GM21619 (cell line): ENCODE data around the gene SLC25A40.
"Not testable (repeated sequence)": the region's sequence is repeated elsewhere in the genome, so short reads cannot be mapped to it uniquely, and the experiment has no call there.

Experiments used
- ATAC-seq: cut with Tn5 transposase; IDR thresholded peaks from one replicate; pipeline ENCODE4 v1.9.1; 2021; ENCODE audit not compliant: unreplicated experiment

Gene SLC25A40

DNA sequence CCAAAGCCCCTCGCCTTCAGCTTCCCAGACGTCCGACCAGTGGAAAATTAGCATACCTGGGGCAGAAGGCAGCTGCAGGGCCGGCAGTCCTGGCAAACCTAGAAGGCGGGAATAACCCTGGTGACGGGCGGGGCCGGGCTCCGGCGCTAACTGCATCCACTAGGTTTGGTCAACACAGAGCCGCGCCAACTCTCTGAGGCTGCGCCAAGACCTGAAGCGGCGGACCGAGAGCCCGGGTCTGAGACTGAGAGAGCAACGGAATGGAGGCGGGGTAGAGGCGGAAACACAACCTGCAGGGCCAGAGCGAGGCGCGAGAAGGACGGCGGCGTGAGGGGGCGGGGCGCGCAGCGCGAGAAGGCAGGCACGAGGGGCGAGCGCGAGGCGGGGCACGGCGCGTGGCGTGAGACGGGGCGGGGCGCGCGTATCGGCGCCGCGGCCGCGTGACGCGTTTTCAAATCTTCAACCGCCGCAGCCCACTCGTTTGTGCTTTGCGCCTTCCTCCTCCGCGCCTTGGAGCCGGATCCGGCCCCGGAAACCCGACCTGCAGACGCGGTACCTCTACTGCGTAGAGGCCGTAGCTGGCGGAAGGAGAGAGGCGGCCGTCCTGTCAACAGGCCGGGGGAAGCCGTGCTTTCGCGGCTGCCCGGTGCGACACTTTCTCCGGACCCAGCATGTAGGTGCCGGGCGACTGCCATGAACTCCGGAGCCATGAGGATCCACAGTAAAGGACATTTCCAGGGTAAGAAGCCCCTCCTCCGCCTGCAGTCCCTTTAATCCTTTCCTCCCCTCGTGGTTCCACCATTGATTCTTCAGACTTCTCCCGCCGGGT lies at the start of gene SLC25A40, which contains the start of gene DBF4:
Gene SLC25A40, minus strand, starts transcription at position 321 of the 829 bp plus-strand sequence. CDS start 17,633 bp downstream, outside the sequence.
Gene DBF4, plus strand, starts transcription at position 454 of the 829 bp plus-strand sequence. Its CDS starts 240 bp downstream, at position 694.
- ATAC-seq, result peak; percentile 87

- ATAC-seq, result not testable (repeated sequence)
These were observed 46.7 kb upstream of the SLC25A40 start for GRCh38 chr7:87922759-87923395.

GRCh38 chr7:87920578-87920977 lies 44.4 kb upstream of the SLC25A40 start:
- no peak for ATAC-seq

DNA sequence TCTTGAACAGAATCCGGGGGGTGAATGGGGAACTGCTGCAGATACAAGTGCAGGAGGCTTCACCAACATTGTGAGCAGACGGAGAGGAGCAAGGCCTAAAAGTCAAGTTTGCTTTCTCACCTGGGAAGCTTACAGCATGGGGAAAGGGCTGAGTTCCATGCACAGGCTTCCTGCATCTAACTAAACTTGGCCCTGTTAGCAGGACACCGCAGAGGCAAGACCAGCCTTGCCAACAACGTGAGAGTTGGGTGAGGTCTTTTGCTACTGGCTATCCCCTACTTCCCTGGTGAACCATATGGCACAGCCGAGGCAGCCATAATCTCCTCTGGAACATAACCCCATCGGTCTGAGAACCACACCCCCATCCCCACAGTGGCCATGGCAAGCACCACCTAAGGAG lies 43.7 kb upstream of the SLC25A40 start:
- no peak for ATAC-seq

GRCh38 chr7:87918740-87919139 lies 42.6 kb upstream of the SLC25A40 start:
- no peak for ATAC-seq

DNA sequence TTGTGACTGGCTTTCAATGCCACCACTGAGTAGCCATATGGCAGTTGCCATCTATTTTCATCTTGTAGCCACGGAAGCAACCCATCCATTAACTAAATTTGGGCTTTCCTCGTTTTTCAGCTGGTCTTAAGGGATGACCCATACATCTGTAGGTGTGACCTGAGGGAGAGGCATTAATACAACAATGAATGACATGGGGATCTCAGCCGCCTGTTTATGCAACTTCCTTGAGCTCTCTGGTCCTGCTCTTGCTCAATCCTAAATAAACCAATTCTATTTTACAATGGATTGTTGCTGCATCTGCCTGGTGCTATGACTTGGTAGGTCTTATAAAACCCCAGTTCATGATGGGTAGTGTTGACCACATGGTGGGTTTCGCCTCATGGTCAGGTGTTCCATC lies 36.0 kb upstream of the SLC25A40 start:
- no peak for ATAC-seq

DNA sequence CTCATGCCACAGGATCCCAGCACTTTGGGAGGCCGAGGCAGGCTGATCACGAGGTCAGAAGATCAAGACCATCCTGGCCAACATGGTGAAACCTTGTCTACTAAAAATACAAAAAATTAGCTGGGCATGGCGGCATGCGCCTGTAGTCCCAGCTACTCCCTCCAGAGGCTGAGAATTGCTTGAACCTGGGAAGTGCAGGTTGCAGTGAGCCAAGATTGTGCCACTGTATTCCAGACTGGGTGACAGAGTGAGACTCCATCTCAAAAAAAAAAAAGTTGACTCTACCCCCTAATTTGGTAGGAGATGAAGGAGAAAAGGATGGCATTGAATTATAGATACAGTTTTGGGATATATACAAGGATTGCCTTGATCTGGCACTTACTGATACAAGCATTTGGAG lies 32.7 kb upstream of the SLC25A40 start:
- ATAC-seq, result not testable (repeated sequence)

GRCh38 chr7:87907136-87907906 lies 31.2 kb upstream of the SLC25A40 start:
- ATAC-seq, result not testable (repeated sequence)

DNA sequence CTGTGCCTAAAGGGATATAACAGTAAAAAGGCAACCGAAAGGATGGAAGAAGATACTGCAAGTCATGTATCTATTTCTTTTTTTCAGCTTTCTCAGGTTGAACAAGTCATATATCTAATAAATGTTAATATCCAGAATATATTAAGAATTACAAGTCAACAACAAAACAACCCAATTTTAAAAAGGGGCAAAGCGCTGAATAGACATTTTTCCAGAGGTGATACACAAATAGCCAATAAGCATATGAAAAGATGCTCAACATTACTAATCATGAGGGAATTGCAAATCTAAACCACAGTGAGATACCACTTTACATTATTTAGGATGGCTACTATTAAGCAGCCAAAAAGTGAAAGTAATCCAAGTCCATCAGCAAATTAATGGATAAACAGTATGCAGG lies 23.1 kb upstream of the SLC25A40 start:
- ATAC-seq, result no peak

- no peak for ATAC-seq
These were observed 19.2 kb upstream of the SLC25A40 start for GRCh38 chr7:87895363-87895762.

- ATAC-seq, result no peak
These were observed 10.7 kb upstream of the SLC25A40 start for GRCh38 chr7:87886875-87887274.

DNA sequence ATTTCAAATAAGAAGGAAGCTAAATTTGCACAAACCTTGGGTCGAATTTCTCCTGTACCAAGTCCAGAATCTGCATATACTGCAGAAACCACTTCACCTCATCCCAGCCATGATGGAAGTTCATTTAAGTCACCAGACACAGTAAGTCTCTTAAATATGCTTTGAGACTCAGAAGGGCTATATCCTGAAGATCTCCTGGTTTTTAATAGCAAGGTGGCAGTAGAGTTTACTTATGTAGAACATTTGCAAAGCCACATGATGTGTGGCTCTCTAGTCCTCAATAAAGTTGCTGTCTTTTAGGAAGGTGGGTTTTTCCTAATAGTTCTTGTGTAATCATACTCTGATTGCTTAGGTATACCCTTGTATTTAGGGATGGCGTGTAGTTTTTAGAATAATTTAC lies 8.9 kb upstream of the SLC25A40 start:
- ATAC-seq, result no peak

DNA sequence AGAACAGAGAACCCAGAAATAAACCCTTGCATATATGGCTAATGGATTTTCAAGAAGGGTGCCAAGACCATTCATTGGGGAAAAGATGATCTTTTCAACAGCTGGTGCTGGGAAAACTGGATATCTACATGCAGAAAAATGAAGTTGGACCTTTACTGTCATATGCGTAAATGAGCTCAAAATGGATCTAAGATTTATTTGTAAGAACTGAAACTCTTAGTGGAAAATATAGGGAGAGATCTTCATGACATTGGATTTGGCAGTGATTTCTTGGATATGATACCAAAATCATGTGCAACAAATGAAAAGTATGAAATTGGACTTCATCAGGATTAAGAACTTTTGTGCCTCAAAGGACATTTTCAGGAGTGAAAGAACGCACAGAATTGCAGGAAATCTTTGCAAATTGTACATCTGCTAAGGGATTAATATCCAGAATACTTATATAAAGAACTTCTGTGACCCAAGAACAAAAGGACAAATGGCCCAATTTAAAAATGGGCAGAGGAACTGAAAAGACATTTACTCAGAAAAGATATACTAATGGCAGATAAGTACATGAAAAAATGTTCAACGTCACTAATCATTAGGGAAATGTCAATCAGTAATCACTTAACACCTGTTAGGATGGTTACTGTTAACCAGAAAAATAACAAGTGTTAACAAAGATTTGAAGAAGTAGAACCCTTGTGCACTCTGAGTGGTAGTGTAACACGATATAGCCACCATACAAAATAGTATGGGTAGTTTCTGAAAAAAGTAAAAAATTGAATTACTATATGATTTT lies 6.2 kb upstream of the SLC25A40 start:
- ATAC-seq, result no peak

DNA sequence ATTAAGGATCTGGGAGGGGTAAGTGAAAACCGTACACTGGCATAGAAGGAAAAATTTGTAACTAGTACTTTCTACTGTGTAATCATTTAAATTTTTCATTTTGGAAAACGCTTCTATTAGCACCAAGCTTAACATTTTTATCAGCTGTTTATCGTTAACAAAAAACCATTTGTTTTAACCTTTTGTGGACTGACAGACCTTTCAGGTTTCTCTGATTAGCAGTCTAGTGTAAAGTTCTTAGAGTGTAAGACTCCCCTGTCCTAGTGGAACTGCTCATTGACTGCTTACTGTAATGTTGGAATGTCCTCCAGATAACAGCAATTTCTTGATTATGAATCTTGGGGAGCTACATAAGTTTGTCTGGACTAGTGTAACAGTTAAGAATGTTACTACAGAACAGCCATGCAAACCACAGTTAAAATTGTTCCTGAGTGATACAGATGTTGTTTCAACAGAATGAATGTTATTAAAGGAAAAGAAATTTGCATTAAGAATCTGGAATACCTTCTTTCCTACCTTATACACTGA lies 2.1 kb upstream of the SLC25A40 start:
- ATAC-seq, result no peak

DNA sequence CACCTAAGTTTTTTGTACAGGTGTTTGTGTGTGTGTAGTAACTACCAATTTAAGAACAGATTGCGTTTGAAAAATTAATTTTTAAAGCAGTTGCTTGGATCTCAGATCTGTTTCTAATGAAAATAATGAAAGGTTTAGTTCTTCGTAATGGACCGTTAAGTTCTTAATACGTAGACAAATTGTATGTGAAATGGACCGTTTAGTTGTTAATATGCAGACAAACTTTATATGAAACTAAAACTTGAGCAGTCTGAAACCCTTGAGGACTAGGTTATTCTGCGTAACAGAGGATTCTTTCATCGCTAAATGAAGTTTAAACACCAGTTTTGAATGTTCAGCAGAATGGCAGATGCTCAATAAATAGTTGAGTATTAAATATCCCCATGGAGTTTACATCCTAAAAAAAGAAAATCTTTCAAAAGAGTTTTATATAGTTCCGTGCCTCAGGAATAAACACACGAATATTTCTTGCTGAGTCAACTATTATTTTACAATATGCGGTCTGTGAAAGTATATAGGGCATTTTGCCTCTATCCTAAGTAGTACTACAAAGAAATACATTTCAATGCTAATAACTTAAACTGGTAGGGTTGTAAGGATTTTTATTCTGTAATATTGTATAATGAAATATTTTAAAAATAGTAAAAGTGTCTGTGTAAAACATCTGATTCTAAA lies 1.3 kb upstream of the SLC25A40 start:
- ATAC-seq, result no peak

DNA sequence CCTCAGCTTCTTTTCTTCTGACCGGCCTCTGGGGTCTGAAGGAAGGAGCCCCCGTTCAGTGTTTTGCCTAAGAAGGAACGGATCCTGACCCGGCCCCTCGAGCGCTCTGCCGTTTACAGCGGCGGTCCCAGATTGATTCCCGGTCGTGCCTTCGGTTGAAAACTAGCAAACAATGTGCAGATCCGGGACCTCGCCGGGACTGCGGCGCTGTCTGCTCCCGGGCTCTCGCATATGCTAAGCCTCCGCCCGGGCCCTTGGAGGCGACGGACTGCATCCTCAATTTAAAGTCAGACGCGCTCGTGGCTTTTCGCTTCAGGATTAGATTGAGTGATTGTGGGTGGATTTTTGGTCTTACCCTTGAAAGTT lies 692 bp upstream of the SLC25A40 start:
- ATAC-seq, result peak; percentile 4

DNA sequence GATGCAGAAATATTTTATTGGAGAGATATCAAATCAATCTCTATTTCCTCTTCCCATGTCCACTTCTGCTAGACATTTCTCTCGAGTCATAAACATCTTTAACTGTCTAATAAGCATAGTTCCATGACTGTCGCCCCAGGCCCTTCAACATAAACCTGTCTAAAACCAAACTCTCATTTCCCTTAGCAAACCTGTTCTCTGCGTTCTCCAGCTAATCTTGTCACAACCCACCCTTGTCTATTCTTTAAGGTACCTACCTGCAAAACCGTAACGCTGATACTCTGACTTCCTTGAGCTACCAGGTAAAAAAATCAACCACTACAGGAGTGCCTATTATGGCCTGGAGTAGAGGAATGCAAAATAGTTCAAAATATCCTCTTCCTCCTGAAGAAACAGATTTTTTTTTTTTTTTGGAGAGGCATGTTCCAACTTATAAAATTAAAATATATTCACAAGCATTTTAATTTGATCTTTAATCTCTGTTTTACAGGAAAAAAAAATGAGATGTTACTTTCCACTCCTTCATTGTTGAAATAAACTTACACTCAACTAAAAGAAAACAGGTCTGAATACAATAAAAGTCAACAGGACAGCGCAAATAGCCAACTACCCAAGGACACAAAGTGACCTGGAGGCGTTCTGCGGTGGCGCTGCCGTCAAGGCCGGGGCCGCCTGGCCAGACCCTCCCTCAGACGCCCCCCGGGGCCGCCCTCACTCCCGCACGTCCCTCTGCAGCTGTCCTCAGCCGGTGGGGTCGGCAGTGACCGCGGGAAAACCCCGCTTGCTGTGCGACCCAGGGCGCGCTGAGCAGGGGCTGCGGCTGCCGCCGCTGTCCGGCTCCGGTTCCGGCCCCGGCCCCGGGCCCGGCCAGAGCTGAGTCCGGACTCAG lies 765 bp downstream of the SLC25A40 start:
- ATAC-seq, result peak; percentile 16

GRCh38 chr7:87874066-87874465 lies 2.1 kb downstream of the SLC25A40 start:
- no peak for ATAC-seq

DNA sequence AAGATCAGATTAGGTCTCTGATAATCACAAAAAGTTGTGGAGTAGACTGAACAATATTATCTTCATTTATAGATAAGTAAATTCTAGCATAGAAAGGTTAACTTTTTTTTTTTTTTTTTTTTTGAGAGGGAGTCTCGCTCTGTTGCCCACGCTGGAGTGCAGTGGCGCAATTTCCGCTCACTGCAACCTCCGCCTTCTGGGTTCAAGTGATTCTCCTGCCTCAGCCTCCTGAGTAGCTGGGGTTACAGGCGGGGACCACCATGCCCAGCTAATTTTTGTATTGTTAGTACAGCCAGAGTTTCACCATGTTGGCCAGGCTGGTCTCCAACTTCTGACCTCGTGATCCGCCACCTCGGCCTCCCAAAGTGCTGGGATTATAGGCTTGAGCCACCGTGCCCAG lies 2.8 kb downstream of the SLC25A40 start:
- ATAC-seq, result not testable (repeated sequence)
